GM12891 (cell line): ENCODE measurements around the gene WFDC1.

Experiments
- PAX5 ChIP-seq: IDR thresholded peaks from 2 replicates; pipeline ENCODE4 v1.6.1; 2011; ENCODE audit warnings: low read length, moderate library complexity, mild to moderate bottlenecking; ENCODE audit not compliant: insufficient read depth, severe bottlenecking
- POLR2A ChIP-seq: IDR thresholded peaks from 2 replicates; pipeline ENCODE4 v1.6.1; 2011; ENCODE audit warnings: low read depth, low read length, control low read depth
- POLR2AphosphoS5 ChIP-seq: IDR thresholded peaks from 2 replicates; pipeline ENCODE4 v1.6.1; 2011; ENCODE audit warnings: low read depth, low read length, control low read depth
- POU2F2 ChIP-seq: IDR thresholded peaks from 2 replicates; pipeline ENCODE4 v1.6.1; 2011; ENCODE audit warnings: low read depth, mild to moderate bottlenecking, control low read depth, low read length, moderate library complexity
- SPI1 ChIP-seq: IDR thresholded peaks from 2 replicates; pipeline ENCODE4 v1.6.1; 2011; ENCODE audit warnings: low read depth, low read length, control low read depth
- TAF1 ChIP-seq: IDR thresholded peaks from 2 replicates; pipeline ENCODE4 v1.6.1; 2011; ENCODE audit warnings: low read depth, low read length, control low read depth

DNA sequence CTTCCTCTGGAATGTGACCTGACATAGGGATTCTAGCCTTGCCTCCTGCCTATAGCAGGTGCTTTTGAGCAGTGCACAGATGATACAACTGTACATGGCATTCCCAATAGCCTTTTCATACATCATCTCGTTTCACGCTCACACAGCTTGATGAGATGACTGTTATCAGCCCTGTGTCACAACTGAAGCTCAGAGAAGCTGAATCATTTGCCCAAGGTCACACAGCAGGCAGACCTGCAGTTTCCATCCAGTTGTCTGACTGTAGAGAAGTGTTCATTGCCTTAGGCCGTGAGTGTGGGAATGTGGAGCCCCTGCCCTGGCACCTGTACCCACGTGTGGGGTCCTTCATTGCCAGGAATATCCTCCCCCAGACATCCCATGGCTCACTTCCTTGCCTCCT, 20.1 kb downstream of the WFDC1 start:
- TF ChIP-seq POLR2A (no peak), SPI1 (no peak), POU2F2 (no peak), POLR2AphosphoS5 (no peak), TAF1 (no peak), PAX5 (no peak)
